ENCODE results near the gene GIMAP8. TPM values are rescaled to one million over a fixed set of nuclear protein-coding genes. Genes with fewer than 3 reads are reported as not detected.
A peak's percentile ranks its signal among the peaks of the same experiment; 100 is the strongest.

GIMAP8 gene
- total RNA-seq, 2 donors from 2014 or later, result 2.9 to 5.5 TPM

DNA sequence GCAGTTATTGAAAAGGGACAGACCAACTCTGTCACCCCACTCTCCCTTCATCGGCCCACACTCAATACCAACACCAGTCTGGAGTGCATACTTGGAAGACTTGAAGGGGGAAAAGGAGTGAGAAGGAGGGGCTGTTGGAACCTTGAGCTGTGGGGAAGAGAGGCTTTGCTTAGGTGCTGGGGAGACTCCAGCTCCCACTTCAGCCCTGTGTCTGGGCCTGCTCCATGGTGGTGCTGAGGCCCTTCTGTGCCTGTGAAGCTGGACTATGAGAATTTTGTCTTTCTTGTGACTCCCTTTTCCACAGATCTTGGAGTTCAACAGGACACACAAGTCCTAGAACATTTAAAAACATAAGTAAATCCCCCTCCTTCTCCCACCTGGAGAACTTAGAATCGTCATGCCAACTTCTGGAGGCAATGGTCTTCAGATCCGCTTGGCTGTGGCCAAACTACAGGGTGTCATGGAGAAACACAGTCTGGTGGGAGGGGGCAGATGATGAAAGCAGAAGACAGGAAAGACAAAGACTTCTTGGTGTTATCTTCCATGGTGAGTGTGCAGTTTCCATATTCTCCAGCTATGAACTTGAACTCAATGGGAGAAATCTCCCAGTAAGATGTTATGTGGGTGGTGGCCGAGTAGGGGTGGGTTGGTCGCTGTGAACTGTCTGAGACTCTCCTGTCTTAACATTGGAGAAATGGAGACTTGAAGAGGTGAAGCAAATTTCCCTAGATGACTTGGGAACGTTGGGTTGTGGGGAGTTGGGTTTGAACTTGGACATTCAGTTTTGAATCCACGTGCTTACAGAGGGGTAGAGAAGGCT lies 18.4 kb upstream of the GIMAP8 start:
- intact Hi-C loops (cut with DNase I, micrococcal nuclease), result no loop called here
- no peak for ATAC-seq

DNA sequence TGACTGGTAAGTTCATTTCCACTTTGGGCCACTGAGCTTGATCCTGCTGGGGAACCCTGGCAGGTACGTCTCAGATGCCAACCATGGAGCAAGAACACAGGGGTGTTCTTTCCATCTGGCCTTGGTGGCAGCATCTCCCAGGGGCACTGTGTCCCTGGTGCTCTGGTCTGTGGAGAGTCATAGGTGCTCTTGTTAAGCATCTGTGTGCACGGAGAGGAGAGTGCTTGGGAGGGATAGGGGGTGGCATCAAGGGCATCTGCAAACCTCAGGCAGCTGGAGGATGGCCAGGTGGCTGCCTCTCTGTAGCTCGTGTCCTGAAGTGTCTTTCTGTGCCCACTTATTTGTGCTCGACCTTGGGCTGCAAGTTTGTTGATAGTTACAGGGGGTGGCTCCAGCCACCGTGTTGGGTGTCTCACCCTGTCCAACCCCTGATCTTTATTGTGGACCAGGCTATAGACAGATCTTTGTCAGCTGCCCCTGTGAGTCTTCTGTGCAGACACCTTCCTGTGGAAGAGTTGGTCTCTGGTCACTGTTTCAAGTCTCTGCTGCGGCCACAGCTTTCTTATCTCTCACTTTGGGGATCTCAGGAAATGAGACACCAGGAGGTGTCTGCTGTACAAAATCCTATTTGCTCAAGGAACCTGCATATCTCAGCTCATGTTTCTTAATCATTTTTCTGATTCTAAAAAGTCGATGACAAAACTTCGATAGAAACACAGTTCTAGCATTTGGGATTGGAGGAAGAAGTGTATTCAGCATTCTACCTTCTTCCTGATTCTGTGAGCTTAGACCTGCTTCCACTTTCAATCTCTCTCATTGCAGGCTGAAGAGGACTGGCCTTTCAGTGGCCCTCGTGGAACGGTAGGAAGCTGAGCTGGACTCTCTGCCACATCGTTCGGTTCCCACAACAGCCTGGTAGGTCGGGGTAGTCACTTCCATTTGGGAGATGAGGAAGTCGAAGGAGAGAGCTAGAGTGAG lies 17.2 kb upstream of the GIMAP8 start:
- DNase-seq (no peak), ATAC-seq (no peak)
- intact Hi-C loops (cut with DNase I, micrococcal nuclease), result no loop called here

More for the DNA sequence above, 18.4 kb upstream of the GIMAP8 start:
- DNase-seq, result no peak

DNA sequence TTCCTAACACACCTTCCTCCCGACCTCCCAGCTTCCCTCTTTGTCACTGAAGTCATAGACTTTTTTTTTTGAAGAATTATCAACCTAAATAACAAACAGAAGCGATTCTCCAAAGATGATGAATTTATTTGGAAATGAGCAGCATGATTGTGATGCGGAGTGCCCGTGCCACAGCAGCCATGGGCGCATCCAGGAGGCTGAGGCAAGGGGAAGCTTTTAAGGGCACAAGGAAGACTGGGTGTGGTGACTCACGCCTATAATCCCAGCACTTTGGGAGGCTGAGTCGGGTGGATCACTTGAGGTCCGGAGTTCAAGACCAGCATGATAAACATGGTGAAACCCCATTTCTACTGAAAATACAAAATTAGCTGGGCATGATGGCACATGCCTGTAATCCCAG lies 16.2 kb upstream of the GIMAP8 start:
- intact Hi-C loops (cut with DNase I, micrococcal nuclease), result no loop called here
- no peak for DNase-seq
- ATAC-seq, result no peak

DNA sequence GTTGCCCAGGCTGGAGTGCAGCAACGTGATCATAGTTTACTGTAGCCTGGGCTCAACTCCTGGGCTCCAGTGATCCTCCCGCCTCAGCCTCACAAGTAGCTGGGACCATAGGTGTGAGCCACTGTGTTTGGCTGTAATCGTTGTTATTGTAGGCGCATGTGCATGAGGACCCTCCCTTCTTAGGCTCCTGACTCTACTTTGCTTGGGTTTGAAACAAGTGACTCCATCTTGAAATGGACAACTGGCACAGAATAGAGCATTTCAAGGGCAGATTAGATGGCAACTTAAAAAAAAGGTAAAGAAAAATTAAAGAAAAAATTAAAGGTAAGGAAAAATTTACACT lies 15.4 kb upstream of the GIMAP8 start:
- intact Hi-C loops (cut with DNase I, micrococcal nuclease), result no loop called here
- no peak for ATAC-seq
- no peak for DNase-seq

GRCh38 chr7:150435390-150436073 lies 14.9 kb upstream of the GIMAP8 start:
- intact Hi-C loops (cut with DNase I, micrococcal nuclease), result no loop called here
- DNase-seq (peak; percentile 47 to 62), ATAC-seq (peak; percentile 24)

DNA sequence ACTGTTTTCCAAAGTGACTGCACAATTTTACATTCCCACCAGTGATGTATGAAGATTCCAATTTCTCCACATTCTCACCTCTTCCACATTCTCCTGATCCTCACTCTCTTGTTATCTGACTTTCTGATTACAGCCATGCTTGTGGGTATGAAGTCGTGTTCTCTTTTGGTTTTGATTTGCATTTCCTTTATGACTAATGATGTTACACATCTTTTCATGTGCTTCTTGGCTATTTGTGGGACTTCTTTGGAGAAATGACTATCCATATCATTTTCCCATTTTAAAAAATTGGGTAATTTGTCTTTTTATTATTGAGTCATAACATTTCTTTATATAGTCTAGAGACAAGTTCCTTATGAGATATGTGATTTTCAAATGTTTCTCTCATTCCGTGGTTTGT lies 10.5 kb upstream of the GIMAP8 start:
- DNase-seq (no peak), ATAC-seq (no peak)
- intact Hi-C loops (cut with DNase I, micrococcal nuclease), result no loop called here

DNA sequence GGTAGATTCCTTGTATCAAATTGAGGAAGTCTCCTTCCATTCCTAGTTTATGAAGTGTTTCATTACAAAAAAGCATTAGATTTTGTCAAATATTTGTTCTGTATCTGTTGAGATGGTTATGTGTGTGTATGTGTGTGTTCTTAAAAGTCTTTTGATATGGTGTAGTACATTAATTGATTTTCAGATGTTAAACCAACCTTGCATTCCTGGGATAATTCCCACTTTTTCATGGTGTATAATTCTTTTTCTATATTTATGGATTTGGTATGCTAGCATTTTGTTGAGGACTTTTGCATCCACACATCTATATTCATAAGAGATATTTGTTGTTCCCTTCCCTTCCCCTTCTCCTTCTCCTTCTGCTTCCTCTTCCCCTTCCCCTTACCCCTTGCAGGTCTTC lies 8.9 kb upstream of the GIMAP8 start:
- intact Hi-C loops (cut with DNase I, micrococcal nuclease), result no loop called here
- ATAC-seq, result no peak
- no peak for DNase-seq

DNA sequence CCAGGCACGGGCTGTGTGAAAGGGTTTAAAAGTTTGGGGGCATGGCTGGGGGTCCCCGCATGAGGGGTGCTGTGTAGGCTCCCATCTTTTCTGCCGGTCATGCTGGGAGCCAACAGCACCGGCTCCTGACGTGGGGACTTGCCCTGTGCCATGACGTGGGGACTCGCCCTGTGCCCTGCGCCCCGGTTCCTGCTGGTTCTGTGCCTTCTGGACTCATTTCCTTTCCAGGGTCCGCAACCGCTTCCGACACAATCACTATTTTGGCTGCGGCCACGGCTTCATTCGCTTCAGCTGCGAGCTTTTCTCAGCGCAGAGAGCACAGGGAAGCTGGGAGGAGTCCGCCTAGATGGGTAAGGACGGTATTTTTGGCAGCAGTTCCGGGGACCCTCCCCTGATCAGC lies 7.6 kb upstream of the GIMAP8 start:
- intact Hi-C loops (cut with DNase I, micrococcal nuclease), result no loop called here
- DNase-seq, result no peak
- no peak for ATAC-seq

DNA sequence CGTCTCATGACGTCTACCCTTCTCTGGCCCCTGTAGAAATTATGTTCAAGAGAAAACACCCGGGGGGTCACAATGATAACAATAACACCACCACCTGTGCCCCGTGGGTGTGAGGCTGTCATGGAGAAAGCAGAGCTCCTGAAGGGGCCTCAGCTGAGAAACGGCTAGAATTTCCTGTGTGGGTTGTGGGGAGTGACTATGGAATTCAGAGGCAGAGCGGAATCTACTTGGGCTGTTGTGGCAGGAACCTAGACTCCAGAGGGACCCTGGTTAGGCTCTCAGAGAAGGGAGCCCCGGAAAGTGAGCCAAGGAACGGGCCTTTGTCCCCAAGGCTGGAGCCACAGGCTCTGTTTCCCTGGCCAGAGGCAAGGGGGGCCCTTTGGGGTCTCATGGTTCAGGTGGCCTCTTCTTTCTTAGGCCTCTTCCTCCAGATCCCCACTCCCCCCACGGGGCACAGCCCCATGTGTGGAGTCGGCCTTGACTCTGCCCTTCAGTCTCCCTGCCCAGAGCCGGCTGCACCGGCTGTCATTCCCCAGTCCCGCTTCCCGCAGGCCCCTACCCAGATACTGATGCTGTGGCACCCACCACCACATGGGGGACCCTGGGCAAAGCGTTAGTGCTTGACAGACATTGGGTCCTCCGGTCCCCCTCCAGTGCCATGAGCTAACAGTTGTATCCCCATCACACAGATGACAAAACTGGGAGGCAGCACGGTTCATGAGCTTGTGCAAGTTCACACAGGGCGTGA lies 6.5 kb upstream of the GIMAP8 start:
- no peak for DNase-seq
- intact Hi-C loops (cut with DNase I, micrococcal nuclease), result no loop called here
- ATAC-seq, result no peak

DNA sequence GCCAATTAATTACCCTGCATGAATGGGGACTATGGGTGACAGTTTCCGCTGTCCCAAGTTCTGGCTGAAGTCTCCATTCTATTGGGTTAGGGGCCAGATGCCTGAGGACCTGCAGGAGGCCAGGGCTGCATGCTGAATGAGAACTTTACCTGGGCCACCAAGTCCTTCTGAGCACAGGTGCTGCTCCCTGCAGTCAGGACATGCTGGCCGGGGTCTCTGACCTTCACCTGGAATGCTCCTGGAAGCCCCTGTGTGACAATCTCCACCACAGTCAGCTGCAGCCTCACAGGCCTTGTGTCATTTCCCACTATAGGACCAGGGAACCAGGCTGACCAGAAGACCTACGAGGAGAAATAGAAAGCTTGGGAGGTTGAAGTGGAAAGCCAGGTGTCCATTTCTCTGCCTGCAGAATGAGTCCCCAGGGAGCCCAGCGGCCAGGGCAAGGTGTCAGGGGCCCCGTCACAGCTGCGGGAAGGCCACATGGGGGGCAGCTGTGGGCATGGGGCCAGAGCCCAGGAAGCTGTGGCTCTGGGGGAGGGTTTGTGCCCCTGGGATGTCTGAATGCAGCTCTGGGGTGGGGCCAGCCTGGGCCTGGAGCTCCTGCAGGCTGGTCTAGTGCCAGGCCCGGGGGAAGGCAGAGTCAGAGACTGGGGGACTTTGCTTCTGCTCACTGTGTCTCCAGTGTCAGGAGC lies 5.6 kb upstream of the GIMAP8 start:
- ATAC-seq (no peak), DNase-seq (no peak)
- intact Hi-C loops (cut with DNase I, micrococcal nuclease), result no loop called here

GRCh38 chr7:150446288-150446938 lies 4.0 kb upstream of the GIMAP8 start:
- peak; percentile 70 for ATAC-seq
- intact Hi-C loops (cut with DNase I, micrococcal nuclease), result no loop called here
- DNase-seq, result no peak

DNA sequence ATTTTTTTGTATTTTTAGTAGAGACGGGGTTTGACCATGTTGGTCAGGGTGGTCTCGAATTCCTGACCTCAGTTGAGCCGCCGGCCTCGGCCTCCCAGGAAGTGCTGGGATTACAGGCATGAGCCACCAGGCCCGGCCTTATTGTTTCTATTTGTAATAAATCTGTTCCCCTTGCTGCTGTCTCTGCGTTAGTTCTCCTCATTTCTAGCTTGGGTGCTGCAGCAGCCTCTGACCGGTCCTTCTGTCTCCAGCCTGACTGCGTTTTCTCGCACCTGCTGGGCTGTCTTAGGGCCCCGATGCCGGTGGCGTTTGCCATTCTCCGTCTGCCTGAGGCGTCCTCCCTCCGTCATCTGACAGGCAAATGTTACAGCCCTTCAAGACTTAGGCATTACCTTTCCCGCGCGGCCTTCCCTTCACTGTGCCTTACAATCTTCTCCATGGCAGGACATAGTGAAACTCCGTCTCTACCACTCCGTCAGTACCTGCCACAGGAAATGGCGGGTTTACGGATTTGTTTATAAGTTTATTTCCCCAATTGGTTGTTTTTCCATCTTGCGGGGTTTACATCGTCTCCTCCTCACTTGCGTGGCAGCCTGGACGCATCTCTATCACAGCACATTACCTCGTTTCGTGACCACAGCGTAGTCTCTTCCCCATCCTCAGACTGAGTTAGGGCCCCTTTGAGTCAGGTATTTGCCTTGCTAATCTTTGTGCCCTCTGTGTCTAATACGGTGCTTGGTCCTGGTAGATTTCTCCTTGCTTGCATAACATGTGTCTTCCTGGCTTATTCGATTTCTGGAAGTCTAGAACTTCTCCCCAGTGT lies 2.3 kb upstream of the GIMAP8 start:
- intact Hi-C loops (cut with DNase I, micrococcal nuclease), result no loop called here
- no peak for ATAC-seq
- DNase-seq, result no peak

DNA sequence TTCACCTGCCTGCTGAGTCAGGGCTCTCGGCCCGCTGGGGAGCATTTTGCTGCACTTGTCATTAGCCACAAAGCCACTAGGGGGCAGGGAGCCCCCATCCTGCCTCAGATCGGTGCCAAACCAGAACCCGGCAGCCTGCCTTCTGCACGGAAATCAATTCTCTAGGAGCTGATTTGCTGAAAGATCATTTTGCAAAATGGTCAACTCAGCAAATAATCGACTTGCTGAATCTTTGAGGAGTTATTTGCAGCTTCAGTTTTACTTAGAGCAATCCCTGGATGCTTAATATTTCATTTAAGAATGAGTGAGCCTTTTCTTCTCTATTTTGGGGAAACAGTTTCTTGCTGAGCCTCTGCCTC lies 1.7 kb upstream of the GIMAP8 start:
- DNase-seq (peak; percentile 72 to 84), ATAC-seq (peak; percentile 83)
- intact Hi-C loops (cut with DNase I, micrococcal nuclease), result no loop called here

- DNase-seq (no peak), ATAC-seq (no peak)
- intact Hi-C loops (cut with DNase I, micrococcal nuclease), result no loop called here
Measured at GRCh38 chr7:150449206-150449952, 1.1 kb upstream of the GIMAP8 start.

- intact Hi-C loops (cut with DNase I, micrococcal nuclease), result loop anchor here (5.0 to 10.0 kb wide), 2 partner anchors 294 to 306 kb away; no protein-coding TSS in a partner anchor
- DNase-seq, result peak; percentile 48 to 64
- peak; percentile 21 for ATAC-seq
Measured at GRCh38 chr7:150451097-150451793, 815 bp downstream of the GIMAP8 start.

Data from left colon (tissue), 2 donors.